ENCODE data around the gene SOX13.

DNA sequence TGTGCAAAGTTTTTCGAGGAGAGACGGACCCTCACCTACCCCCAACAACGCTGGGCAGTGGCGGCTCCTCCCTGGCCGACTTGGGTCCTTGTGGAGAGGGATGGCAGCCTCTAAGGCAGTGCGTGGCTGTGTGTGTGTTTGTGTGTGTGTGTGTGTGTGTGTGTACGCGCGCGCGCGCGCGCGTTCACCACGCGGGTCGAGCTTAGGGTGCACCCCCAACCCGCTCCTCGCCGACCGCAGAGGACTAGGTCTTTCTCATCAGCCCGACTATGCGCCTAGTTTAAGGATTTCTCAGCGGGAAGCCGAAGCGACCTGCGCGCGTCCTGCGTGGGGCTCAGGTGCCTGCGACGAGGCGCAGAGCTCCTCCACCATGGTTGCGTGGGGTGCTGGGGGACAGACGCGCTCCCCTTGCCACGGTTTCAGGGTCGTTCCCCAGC, 940 bp downstream of the SOX13 start:
- TF ChIP-seq, protein P1, sequence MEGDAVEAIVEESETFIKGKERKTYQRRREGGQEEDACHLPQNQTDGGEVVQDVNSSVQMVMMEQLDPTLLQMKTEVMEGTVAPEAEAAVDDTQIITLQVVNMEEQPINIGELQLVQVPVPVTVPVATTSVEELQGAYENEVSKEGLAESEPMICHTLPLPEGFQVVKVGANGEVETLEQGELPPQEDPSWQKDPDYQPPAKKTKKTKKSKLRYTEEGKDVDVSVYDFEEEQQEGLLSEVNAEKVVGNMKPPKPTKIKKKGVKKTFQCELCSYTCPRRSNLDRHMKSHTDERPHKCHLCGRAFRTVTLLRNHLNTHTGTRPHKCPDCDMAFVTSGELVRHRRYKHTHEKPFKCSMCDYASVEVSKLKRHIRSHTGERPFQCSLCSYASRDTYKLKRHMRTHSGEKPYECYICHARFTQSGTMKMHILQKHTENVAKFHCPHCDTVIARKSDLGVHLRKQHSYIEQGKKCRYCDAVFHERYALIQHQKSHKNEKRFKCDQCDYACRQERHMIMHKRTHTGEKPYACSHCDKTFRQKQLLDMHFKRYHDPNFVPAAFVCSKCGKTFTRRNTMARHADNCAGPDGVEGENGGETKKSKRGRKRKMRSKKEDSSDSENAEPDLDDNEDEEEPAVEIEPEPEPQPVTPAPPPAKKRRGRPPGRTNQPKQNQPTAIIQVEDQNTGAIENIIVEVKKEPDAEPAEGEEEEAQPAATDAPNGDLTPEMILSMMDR (IDR thresholded peaks at IDR 0.05): no peak
- TF ChIP-seq MYBL2 (CRISPR knock-in tag; IDR thresholded peaks at IDR 0.05) (no peak), CREB1 (CRISPR knock-in tag; IDR thresholded peaks at IDR 0.05) (no peak), NR1H2 (CRISPR knock-in tag; IDR thresholded peaks at IDR 0.05) (no peak), CREM (CRISPR knock-in tag; IDR thresholded peaks at IDR 0.05) (no peak)
- TF ChIP-seq, protein P2, sequence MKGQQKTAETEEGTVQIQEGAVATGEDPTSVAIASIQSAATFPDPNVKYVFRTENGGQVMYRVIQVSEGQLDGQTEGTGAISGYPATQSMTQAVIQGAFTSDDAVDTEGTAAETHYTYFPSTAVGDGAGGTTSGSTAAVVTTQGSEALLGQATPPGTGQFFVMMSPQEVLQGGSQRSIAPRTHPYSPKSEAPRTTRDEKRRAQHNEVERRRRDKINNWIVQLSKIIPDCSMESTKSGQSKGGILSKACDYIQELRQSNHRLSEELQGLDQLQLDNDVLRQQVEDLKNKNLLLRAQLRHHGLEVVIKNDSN (CRISPR knock-in tag; IDR thresholded peaks at IDR 0.05): no peak

Measured in WTC11 (cell line).